Transverse colon (tissue), 4 donors: ENCODE measurements around the gene DMD.

Experiments
- EP300 ChIP-seq: sonication (generic); formaldehyde crosslinking; IDR thresholded peaks from one replicate; pipeline ENCODE4 v1.6.1; 2017; ENCODE audit warnings: antibody characterized with exemption, low read depth
- POLR2A ChIP-seq: fragments of 450-650 bp; IDR thresholded peaks from one replicate; pipeline ENCODE4 v1.6.1; 2016; ENCODE audit warnings: antibody characterized with exemption, mild to moderate bottlenecking, moderate library complexity
- POLR2AphosphoS5 ChIP-seq, 3 donors: sonication (generic); formaldehyde crosslinking; IDR thresholded peaks; one replicate each; pipeline ENCODE4 v1.6.1; 2016; ENCODE audit warnings: antibody characterized with exemption in 3 of 3
- TF ChIP-seq, protein P1 (sequence below), 5 experiments: fragments of 200-600 bp in 3 of 5; fragments of 450-650 bp in 2 of 5; sonication (generic) in 3 of 5; IDR thresholded peaks; 1 replicate in 2 of 5; 2 replicates in 3 of 5; pipeline ENCODE4 v1.5.1; 2016 to 2017; ENCODE audit warnings: antibody characterized with exemption in 5 of 5, inconsistent platforms in 3 of 5, mild to moderate bottlenecking in 2 of 5, moderate library complexity in 1 of 5

DNA sequence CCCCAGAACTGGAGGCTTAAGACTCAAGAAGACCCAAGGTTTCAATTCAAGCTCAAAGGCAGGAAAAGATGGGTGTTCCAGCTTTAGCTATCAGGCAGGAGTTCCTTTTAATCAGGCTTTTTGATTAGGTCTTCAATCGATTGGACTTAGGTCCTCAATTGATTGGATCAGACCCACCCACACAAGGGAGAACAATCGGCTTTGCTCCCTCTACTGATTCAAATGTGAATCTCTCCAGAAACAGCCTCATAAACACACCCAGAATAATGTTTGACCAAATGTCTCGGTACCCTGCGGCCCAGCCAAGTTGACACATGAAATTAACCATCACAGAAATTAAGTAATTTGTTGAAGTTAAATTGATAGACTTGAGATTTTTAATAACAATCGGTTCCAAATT, 1222.4 kb downstream of the DMD start:
- TF ChIP-seq, protein P1, sequence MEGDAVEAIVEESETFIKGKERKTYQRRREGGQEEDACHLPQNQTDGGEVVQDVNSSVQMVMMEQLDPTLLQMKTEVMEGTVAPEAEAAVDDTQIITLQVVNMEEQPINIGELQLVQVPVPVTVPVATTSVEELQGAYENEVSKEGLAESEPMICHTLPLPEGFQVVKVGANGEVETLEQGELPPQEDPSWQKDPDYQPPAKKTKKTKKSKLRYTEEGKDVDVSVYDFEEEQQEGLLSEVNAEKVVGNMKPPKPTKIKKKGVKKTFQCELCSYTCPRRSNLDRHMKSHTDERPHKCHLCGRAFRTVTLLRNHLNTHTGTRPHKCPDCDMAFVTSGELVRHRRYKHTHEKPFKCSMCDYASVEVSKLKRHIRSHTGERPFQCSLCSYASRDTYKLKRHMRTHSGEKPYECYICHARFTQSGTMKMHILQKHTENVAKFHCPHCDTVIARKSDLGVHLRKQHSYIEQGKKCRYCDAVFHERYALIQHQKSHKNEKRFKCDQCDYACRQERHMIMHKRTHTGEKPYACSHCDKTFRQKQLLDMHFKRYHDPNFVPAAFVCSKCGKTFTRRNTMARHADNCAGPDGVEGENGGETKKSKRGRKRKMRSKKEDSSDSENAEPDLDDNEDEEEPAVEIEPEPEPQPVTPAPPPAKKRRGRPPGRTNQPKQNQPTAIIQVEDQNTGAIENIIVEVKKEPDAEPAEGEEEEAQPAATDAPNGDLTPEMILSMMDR (IDR thresholded peaks at IDR 0.05): no peak
- TF ChIP-seq POLR2A (no peak), POLR2AphosphoS5 (IDR thresholded peaks at IDR 0.05) (no peak), EP300 (no peak)
